HG03039 (cell line): ENCODE results near the gene FGFR3.

ENCODE experiments used
- ATAC-seq: cut with Tn5 transposase; IDR thresholded peaks from one replicate; pipeline ENCODE4 v1.9.1; 2021; ENCODE audit warnings: mild to moderate bottlenecking, moderate library complexity; ENCODE audit not compliant: unreplicated experiment

FGFR3 gene

GRCh38 chr4:1756079-1756478 is 37.0 kb upstream of the FGFR3 start:
- ATAC-seq = no peak

- no peak for ATAC-seq
Observed at GRCh38 chr4:1756893-1757779, 36.0 kb upstream of the FGFR3 start.

DNA sequence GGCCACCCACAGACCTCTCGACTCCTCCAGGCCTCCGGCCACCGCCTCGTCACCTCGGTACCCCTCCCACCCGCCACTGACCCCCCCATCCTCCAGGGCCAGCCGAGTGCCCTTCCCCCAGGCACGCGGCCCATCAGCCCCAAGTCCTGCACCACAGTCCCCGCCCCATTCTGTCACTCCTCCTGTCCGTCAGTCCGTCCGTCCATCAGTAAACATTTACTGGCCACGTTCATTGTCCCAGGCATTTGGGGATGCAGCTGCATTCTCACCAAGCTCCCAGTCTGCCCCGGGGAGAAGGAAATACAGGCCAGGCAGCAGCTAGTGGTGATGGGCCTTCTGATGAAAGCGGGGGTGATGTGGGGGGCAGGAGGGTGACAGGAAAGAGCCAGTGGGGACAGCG is 35.3 kb upstream of the FGFR3 start:
- no peak for ATAC-seq

DNA sequence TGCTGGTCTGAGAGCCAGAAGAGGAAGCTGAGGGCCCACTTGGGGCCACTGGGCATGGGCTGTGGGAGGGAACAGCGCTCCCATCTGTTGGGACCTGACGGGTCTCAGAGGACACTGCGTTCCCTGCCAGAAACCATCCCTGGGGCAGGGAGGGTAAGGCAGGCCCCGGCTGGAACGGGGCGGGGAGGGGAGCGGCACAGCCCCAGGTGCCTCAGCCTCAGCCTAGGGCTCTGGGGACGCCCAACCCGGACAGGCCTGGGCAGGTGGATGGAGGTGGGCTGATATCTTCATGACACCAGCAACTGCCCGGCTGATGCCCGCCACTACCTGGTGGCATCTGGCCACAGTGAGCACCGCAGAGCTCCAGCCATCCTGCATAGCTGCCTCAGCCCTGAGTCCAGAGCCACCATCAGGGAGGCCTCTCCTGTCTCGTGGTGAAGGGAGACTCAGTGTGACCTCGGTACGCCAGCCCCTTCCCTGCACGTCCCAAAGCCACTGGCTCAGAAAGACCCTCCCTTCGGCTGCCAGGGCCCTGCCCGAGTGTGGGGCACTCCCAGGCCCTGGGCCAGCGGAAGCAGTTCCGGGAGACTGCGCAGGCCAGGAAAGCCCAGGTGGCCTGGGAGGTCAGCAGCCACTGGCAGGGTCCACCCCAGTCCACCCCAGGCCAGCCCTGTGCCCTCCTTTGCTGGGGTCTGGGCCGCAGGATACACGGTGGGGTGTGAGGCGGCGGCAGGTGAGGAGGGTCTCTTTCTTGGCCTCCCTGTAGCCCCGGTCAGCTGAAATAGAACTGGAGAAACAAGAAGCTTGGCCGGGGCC is 34.6 kb upstream of the FGFR3 start:
- ATAC-seq = no peak

DNA sequence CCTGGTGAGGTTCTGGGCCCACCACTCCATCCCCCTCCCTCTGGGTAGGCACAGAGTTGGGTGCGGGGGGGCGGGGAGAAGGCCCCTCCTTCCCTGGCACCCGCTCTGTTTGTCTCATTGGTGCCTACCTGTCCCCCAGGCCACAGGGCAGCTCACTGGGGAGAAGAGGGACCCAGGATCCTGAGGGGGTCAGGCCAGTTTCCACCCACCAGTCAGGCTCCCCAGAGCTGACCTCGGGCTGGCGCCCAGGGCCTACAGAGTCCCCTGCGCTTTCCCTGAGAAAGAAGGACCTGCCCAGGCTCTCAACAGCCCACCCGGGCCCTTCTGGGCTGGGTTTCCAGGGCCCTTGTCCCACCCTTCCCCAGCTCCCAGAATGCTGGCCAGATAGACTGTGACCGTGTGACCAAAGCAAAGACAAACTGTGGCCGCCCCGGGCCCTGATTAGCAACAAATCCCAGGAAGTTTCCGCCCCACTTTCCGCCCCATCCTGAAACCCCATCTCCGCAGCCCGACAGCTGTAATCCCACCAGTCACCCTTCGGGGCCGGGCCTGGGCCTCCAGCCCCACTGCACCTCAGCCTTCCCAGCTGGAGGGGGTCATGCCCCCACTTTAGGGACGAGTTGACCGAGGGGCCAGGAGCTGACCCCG is 33.8 kb upstream of the FGFR3 start:
- no peak for ATAC-seq

DNA sequence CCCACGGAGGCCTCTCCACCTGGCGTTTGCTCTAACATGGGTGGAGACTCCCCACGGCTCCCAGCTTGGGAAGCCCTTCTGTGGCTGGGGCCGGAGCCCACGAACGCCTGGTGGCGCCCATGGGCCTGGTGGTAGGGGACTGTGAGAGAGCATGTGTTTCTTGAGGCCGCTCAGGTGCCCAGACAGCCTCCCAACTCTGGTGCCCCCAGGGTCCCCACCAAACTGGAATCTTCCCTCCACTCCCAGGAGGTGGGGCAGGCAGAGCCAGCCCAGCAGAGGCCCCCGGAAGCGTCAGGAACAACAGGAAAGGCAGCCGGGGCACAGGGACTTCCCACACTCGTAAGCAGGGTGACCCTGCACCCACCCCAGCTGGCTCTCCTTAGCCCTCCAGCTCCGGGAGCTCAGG is 33.3 kb upstream of the FGFR3 start:
- ATAC-seq = no peak

DNA sequence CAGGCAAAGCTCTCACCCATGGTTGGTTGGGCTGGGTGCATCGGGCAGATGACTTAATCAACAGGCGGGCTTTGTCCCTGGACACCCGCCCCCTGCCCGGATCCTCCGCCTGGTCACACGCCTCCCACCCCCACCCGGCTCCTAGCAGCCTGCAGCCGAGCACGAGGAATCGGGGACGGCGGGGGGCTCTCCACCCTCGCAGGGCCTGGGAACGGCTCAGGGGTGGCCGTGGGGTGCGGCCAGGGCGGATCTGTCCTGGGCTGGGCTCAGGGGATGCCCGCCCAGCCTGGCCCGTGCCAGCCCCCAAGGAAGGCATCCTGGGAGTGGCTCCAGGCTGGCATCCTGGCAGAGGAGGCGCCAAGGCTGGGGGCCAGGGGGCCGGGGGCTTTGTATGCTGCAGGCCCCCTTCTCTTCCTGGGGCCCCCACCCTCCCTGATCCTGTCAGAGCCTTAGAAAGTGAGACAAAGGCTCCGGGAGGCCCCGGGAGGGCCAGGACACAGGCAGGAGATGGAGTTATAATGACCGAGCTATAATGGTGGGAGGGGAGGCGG is 32.5 kb upstream of the FGFR3 start:
- no peak for ATAC-seq

DNA sequence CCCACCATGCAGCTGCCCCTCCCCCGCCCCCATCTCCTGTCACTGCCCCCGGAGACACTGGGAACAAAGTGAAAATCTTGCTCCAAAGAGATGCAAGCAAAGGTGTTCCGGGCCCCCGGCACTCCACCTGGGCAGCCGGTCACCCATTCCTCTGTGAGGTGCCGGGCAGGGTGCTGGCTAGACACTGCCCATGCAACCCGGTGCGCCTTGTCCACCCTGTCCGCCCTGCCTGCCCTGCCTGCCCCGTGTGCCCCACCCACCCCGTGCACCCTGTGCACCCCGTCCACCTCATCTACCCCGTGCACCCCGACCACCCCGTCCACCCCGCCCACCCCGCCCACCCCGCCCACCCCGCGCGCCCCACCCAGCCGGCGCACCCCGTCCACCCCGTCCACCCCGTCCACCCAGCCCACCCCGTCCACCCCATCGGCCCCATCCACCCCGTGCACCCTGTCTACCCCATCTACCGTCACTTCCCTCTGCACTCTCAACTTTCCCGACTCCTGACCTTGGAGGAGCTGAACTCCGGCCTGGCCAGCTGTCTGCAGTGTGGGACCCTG is 31.9 kb upstream of the FGFR3 start:
- no peak for ATAC-seq

DNA sequence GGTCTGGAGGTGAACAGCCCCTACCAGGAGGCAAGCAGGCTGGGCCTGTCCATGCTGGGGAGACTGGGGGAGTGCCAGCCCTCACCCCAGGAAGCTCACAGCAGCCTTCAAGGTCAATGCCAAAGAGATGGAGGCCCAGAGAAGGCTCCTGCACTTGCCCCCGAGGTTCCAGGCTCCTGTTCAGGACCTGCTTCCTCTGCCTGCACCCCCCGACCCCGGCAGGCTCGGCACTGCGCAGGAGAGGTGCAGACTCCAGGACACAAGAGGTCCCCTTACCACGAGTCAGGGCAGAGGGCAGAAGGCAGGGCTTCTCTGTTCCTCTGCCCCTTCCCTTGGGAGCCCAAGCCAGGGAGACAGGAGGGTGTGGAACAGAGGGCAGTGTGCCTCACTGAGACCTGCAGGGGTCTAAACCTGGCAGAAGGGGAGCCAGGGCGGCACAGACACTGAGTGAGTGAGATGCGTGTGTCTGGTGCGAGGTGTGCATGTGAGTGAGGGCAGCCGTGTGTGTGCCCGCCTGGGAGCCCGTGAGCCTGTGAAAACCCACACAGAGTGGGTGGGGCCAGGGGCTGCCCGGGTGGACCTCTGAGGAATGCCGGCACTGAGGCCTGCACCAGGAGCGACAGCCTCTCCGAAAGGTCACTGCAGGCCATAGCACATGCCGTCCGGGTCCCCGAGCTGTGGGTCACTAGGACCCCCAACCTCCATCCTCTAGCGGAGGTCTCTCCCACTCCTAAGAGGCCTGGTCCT is 30.7 kb upstream of the FGFR3 start:
- no peak for ATAC-seq

DNA sequence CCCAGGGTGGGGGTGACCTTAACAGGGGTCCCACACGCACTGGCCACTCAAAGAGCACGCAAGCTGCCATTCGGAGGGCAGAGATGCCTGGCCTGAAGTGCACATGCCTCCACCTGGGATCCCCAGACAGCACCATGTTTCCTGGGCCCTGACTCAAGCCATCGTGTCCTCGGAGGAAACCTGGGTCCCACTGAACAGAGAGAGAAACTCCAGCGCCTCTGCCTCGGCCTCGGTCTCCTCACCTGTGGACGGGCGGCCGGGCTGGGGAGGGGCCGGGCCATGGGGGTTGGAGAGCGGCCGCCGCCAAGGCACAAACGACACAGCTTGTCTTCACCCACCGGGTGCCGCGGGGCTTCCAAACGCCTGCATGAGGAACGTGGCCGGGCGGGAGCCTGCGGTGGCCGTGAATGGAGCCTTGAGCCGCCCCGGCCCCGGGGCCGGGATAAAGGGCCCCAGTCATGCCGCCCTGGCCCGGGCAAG is 30.0 kb upstream of the FGFR3 start:
- ATAC-seq = no peak

DNA sequence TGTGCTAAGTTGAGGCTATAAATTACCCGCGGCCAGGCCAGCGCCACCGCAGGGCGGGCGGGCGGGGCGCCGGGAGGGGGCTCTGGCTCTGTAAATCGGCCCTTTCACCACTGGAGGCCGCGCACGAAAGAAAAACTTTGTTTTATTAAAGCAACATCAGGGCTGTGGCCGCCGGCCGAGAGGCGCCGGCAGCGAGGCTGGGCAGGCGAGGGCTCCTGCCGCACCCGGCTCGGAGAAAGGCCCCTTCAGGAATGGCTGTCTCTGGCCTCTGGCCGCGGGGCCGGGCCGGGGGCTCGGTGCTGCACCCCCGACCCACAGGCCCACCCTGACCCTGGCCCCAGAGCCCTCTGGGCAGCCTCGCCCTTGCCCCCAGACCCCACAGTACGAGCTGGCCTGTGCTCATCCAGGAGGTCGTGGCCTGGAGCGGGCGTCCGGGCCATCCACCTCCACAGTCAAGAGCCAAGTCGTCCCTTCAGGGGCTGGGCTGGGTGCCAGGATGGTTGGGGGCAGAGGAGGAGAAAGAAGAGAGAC is 29.5 kb upstream of the FGFR3 start:
- ATAC-seq = no peak

DNA sequence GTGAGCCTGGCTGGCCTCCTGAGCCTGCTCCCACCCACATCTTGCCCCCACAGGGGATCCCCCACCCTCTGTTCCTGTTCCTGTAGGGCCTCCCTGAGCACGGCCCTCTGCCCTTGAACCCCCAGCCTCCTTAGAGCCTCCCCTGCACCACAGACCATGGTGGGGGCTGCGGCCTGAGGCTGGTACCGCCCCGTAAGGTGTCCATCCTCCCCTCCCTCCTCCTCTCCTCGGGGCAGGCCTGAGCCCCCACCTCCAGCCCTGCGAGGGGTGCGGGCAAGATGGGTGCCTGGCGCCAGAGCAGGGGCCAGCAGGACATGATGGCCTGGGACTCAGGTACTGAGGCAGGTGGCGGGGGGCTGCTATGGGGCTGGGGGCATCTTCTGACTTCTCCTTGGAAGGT is 28.4 kb upstream of the FGFR3 start:
- no peak for ATAC-seq

- ATAC-seq = no peak
Observed at GRCh38 chr4:1765409-1766072, 27.6 kb upstream of the FGFR3 start.

- no peak for ATAC-seq
Observed at GRCh38 chr4:1766106-1767060, 26.7 kb upstream of the FGFR3 start.

DNA sequence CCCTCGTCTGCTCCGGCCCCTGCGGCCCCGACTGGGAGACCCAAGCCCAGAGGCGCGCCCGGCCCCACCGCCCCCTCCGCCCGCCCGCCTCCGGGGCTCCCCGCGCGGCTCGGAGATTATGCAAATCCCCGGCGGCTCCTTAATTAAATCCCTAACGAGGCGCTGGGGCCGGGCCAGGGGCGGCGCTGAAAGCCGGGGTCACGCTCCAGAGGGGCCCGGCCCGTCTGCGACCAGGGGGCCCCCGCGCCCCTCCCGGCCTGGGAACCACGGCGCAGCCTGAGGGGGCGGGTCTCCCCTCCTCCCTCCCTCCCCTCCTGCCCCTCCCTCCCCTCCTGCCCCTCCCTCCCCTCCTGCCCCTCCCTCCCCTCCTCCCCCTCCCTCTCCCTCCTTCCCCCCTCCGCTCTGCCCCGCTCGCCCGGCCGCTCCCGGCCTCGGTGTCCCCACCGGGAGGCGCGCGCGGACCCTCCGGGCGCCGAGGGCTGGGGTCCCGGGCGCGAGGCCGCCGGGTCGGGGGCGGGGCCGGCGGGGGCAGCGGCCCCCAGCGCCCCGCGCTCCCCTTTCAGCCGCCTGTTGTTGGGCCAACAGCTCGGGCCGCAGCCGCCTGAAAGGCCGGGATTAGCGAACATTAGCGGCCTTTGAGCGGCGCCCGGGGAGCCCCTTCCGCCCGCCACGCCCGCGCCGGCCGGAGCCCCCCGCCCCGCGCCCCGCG is 25.9 kb upstream of the FGFR3 start:
- ATAC-seq = no peak

GRCh38 chr4:1767770-1768366 is 25.2 kb upstream of the FGFR3 start:
- no peak for ATAC-seq

- ATAC-seq = no peak
Observed at GRCh38 chr4:1768367-1769034, 24.6 kb upstream of the FGFR3 start.
